HPDE6-E6E7 (cell line): ENCODE data around the gene PHOX2B.

Experiments
- DNase-seq: peaks from one replicate; pipeline ENCODE4 v3.0.0; 2011; ENCODE audit warnings: missing footprints; ENCODE audit errors: extremely low spot score

PHOX2B gene

DNA sequence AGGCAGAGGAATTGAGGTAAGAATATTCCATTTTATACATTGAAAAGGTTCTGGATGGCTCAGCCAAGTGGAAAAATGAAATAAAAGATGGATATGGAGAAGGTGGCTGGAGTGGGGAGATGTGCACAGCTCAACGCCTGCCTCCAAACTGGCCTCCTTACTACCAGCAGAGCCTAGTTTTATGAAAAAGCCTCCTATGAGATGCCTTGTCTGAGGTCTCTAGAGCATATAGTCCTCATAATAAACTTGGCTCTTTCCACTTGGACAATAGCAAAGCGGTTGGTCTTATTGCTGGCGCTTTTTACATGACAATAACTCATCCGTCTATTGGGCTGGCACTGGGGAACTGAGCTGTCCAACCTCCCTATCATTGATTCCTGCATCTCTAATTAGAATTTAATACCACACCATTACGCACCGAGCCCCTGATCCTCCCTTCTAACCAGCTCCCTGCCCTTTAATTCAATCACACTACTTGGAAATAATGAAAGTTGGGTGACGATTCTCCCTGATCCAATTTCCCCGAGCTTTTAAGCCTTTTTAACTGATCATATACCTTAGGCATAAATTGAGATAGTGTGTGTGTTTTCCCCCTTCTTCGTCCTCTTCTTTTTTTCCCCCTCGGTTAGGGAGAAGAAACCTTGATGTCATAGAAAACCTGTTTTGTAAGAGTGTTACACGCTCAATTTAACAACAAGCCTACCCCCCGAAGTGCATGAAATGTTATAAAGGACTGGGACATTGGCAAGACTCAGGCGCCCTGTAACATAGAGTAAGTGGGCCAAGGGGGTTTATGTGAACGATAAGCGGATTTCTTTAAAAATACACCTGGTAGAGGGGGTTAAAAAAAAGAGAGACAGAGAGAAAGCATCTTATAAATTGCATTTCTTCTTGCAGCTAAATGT is at the start of gene PHOX2B:
Gene PHOX2B (minus strand): TSS at position 155 of the 905 bp plus-strand sequence. CDS start 115 bp downstream, at position 40.
- DNase-seq = no peak

DNA sequence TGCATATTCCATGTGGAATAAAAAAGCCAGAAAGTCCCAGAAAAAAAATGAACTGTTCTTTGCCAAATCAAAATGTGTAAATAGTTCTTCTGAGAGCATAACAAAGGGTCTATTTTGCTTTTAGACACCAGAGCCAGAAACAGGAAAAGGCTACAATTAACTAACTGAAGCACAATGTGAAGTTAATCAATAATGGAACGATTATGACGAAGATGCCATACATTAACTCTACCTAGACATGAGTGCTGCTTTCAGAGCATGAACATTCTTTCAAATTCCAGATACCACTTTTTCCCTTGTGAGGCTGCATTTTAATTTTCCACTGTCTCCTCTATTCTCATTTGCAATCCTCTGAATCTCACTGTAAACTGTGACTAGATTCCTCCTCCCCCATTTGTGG is 48.7 kb upstream of the PHOX2B start:
- no peak for DNase-seq

DNA sequence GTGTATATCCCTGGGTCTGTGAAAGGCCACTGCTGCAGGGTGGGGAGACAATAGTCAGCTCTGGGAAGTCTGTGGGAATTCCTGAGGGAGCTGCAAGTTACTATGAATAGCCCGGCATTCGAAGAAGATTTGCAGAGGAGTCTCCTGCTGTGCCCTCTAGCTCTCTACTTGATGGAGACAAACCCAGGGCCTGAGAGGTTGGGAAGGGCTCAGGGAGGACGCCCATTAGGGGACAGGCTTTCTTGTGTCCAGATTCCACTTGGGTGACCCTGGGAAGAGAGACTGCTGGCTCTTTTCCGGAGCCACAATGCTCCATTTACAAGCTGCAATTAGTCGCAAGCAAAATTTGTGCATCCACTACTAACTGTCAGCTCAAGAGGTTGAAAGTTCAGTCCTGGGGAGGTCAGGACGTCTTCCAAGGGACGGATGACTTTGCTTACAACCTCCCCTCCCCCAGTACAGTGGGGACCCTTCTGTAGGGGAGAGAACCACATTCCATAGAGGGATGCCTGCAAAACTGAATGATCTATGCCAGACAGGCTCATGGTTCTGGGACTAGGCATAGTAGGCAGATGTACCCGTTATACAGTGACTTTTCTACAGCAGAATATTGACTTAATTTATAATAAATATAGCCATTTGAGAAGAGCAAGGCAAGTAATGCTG is 48.2 kb upstream of the PHOX2B start:
- no peak for DNase-seq

DNA sequence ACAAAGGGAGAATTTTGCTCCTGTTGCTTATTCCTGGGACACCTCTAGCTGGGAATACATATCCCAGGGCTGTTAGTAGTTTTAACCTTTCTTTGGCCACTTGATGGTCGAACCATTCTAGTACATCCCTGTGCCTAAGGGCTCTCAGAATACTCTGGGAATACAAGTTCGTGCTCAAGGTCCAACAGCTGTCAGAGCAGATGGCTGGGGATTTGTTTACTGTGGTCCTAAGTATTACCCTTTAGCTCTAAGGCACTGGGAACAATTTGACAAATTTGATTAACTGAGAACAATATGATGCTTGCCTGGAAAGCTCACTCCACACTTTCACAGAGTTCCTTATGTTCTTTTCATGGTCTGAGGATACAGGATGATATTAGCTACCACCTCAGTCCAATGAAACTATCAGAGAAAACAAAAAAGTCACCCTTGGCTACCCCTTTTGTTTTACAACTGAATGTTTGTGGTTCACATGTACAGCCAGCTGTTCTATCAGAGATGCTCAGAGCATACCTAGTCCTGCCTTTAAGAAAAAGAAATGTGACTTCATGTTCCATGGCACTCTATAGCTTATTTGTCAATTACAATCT is 47.4 kb upstream of the PHOX2B start:
- DNase-seq = no peak

DNA sequence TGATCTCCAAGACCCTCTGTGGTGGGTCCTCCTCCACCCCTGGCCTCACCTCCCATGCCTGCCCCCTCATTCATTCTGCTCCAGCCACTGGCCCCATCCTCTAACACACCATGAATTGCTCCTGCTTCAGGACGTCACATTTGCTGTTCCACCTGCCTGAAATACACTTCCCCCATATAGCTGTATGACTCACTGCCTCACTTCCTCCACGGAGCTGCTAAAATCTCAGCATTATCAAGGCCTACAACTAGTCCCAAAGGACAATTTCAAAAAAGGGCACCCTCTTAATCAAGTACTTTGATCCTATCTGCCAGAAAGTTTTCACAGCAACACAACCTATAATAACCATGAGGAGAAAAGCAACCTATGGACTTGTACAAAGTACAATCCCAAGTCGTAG is 43.6 kb upstream of the PHOX2B start:
- DNase-seq = no peak

DNA sequence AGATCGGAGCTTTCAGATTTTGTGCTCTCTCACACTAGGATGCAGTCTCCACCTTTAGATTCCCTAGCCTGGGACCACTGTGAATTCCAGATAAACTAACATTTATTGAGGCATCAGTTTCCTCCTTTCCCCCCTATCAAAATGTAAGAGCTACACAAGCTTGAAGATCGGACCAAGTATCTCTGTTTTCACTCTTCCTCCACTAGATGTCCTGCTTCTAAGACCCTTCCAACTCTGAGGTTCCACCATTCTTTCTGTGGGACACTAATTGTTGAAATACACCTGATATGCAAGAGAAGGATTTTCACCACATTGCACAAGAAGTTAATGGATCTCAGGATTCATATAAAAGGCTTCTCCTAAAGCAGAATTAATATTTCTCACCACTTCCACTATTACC is 43.0 kb upstream of the PHOX2B start:
- DNase-seq = no peak

DNA sequence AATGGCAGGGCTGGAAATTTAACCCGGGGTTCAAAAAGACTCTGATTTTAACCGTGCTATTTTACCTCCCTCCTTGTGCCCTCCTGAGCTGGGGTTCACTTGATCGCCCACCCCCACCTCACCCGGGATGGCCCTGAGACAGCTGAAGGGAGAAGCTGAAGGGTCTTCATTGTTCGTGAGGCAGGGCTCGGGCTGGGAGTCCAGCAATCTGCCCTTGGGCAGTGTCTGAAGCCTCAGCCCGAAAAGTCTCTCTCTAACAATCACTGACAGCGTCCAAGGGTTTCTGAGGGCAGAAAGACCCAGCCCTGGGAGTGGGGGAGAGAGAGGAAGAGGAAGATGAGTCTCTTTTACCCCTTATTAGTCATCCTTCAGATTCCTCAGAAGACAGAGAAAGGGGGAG is 39.4 kb upstream of the PHOX2B start:
- DNase-seq = no peak

DNA sequence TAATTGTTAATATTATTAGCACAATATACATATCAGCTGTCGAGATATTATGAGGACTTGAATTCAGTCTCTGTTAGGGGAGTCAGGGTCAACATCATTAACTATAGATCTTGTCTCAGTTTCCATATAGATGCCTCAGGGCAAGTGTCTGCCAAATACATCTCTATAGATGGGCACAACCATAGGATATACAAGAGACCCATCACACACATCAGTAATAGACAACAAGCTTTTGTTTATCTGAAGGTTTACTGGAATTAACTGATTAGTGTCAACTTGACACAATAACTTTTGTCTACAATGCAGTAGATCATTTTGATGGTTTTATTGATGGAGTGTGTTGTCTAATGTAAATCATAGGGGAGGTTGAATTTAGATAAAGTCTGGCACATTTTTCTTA is 37.1 kb upstream of the PHOX2B start:
- DNase-seq = no peak

DNA sequence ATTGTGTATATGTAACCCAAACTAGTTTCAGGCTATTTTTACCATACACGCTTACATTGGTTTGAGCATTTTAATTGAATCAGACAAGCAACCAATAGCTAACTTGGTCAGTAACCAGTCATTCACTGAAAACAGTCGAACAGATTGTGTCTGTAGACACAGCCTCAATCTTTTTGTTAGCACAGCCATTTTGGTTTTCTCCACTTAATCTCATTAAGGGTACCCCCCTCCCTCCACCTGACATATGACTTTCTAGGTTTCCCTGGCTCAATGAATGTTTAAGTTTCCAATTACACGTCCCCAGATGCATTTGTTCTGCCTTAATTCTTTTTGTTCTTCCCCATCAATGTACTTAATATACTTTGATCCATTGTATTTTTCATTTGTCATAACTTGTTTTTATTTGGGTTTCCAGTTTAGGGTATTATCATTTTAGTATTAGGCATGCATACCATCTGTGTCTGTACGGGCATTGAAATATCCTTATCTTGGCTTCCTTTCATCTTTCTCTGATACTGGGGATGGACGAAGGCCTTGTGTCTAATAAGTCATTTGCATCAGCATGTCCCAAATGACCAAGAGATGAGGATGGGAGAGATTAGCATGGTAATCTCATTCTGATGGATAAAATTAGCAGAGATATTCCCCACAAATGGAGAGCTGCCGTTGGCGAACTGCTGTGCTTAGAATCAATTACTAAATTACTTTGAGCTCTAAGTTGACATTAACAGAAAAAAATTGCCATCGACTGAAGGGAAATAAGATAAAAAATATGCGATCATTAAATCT is 35.9 kb upstream of the PHOX2B start:
- DNase-seq = no peak

DNA sequence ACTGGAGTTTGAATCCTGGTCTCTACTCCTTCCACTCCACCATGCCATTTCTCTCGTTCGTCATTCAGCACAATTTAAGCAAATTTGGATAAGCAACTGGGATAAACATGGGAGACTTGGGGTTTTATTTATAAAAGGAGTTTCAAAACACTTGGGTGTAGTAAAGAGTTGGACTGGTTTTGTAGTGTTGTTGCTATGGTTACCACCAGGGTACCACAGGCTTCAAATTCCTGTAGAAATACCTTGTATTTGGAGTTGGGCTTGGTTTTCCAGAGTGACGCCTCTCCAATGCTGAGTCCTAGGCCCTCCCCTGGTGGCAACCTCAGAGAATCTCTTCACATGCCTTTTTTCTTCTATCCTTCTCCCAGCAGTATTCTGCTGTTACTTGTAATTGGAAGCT is 27.9 kb upstream of the PHOX2B start:
- DNase-seq = no peak

DNA sequence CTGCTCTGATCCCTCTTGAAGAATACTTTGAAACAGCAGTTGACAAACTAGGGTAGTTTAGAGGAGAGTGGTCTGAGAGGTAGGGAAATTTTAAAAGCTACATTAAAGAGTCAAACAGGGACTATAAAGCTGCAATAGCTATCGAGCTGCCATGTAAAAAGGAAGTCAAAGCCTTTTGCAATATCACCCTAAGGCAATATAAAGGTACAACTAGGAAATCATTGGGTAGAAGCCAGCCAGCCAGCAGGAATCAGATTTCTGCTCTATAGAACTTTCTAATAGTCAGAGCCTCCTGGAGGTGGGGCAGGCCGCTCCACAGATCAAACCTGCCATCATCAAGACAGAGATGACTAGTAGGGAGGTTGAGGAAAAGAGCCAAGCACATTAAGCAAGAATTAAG is 15.2 kb upstream of the PHOX2B start:
- no peak for DNase-seq

DNA sequence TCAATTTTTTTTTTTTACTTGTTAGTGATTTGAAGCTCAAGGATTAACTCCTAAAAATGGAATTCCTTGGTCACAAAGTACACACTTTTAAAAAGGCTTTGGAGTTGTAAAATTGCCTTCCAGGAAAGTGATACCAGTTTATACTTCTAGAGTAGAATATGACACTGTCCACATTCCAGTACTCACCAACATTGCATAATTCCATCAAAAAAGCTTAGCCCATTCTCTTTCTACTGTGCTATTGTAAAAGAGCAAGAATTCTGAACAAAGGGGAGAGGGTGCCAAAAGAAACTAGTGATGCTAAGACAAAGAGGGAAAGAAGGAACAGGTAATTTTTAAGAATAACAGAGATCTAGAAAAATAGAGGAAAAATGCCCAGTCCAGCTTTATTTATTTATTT is 10.4 kb upstream of the PHOX2B start:
- no peak for DNase-seq

DNA sequence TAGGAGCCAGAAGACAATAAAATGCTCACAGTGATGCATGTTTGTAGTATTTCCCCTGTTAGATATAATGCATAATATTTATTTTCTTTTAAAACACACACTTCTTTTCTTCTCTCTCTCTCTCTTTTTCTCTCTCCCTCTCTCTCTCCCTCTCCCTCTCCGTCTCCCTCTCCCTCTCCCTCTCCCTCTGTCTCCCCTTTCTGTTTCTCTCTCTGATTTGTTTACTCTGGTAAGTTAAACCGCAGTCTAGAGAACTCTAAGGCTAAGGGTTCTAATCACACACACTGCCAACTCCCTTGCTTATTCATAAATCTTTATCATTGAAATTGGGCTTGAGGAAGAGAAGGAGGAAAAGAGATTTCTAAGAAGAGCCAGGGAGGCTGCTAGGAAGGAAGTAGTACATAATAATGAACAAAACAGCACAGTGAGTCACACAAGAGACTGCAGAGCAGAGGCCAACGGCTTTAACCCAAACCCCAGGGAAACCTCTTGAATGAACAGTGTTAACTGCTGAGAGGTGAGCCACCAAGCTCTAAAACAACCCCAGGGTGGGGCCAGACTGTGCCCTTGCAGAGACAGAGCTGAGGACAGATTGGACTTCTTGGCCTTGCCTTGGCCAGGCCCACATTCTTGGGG is 9.1 kb upstream of the PHOX2B start:
- no peak for DNase-seq

DNA sequence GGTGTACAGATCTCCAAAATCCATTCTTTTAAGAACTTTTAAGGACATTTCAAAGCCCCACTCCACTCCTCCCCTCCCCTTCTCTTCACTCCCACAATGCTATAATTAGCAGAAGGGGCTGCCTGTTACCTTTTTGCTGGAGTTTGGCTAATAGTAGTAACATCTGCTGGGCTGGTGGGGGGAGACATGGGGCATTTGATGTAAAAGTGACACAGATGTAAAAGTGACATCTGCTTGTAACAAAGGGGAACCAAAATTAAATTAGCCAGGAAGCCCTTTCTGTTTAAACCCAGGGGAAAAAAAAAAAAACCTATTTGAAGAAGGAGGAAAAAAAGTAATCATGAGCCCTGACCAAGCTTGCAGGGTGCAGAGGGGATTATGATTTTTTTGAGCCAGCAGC is 5.4 kb upstream of the PHOX2B start:
- no peak for DNase-seq

DNA sequence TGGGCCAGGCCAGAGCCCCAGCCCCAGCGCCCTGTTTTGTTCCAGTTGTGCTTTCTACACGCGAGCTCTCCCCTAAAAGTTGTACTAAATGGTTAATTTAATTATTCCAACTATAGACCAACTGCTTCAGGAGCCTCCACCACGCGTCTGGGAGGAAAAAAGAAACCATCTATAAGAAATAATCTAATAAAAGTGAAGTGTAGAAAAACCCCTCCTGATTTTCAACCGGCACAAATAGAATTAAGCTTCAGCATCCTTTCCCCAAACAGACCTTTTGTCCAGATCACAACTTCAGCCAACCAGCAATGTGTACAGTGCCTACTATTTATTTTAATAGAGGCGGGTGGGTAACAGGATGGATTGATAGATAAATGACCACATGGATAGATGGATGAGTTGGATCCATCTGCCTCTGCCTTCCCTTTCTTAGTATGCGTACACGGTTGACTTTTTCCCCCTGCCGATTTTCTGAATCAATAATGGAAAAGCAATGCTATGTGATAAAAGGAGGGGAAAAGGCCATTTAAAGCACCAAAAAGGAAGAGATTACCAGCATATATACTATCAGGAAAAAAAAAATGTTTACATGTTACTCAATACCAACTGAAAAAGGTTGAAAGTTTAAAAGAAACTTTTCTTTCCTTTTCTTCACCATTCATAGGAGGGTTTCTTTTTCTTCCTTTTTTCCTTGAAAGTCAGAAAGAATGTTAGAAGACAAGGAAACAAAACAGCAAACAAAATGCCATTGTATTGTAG is 3.7 kb upstream of the PHOX2B start:
- DNase-seq = no peak

DNA sequence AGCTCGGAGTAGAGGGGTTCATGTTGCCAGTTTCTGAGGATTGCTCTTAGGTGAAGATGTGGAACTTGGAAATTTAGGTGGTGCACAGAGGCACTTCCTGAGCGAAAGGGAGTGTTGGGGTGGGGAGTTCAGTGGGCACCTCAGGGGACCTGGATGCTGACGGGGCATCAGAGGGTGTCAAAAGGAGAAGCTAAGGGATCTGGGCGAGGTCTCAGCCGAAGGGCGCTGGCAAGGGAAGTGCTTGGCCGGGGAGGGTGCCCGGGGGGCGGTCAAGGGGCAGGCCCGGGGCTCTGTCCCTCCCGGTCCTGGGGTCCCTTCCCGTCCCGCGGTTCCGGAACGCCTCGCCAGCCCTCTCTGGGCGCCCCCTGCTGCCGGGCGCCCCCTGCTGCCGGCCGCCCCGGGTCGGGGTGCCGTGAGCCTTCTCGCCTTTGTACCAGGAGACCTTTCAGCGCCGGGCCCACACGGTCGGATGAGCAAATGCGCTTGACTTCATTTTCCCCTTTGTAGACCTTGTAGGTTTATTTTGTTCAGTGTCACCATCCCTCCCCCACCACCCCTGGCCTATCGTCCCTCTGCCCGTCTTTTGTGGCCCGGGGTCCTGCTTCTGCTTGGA is 3.0 kb upstream of the PHOX2B start:
- DNase-seq = no peak

DNA sequence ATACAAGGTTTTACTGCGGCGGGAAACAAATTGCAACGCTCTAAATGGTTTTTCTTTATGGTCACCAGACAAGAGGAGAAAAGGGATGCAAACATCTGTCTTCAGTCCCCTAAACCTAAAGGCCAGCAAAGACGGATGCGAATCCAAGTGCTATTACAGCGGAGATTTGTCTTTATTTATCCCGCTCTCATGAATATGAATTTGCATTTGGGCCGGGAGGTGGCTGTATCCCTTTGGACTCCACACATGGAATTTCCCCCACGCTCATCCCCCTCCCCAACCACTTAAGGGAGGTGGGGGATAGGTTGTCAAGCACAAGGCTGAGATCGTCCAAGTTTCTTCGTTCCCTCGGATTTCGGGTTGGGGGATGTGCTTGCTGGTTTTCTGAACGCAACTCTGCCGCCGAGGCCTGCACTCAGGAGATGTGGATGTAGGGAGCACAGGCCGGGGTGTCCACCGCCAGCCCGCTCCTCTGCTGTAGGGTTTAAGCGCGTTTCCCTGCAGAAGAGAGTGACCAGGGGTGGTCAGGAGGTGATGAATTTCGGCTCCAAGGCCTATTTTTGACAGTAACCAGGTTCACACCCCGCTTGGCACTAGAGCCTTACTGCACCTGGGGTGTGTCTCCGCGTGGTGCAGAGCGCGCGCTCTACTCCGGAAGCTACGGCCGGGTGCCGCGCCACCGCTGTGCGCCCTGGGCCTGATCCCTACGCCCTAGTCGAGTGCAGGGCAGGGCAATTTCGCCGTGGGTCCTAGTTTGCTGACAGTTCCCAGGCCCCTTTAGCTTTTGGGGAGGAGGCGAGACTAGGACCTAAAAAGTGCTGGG is 2.3 kb upstream of the PHOX2B start:
- DNase-seq = no peak

DNA sequence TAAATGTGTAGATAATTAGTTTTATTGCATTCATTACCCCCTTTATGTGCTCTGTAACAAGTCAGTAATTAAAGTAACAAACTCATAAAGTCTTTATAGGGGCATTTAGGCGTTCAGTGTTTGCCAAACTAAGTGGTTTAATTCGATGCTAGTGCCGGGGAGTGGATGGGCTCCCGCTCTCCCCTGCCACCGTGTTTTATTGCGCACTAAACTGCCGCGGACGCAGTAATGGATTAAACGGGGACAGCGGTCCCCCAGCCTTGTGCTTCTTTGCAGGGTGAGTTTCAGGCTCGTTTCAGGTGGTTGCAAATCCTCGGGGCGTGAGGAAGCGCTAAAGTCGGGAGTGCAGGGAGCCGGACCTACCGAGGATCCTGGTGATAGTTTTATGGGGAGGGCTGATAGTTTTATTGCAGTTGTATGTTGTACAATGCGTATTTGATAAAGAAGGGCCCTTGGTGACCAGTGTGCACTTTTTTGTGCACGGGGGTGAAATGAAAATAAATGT is 1.6 kb upstream of the PHOX2B start:
- DNase-seq = no peak

DNA sequence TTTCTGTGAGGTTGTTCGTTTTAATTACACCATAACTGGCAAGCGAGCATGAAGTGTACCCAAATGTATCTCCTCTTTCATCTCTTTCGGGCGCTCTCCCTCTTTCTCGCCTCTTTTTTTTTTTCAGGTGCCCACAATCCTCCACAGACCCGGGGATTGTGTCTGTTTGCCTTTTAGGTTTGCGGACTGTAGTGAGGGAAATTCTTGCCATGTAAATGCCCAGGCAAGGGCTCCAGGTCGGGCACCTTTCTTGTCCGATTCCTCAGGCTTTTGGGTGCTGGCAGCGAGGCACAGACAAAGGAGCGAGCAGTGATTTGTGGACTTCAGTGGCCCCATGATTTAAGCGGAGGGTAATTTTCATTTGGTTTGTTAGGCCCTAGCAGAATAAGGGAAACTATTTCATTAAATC is 1.1 kb upstream of the PHOX2B start:
- no peak for DNase-seq
